H1 (cell line): ENCODE measurements around the gene KLHL24. TPM values are rescaled to one million over a fixed set of nuclear protein-coding genes. Genes with fewer than 3 reads are reported as not detected.

Experiments used
- CTCF ChIA-PET: fragments of 300-600 bp; sonication (Branson Sonifier 250); formaldehyde crosslinking; loops from one replicate; lab custom pipeline; 2021; ENCODE audit not compliant: partially characterized antibody; lab: Charles Lee
- POLR2A ChIA-PET: fragments of 300-600 bp; sonication (Branson Sonifier 250); formaldehyde crosslinking; loops from one replicate; lab custom pipeline; 2021; ENCODE audit warnings: inconsistent platforms; ENCODE audit not compliant: partially characterized antibody; lab: Charles Lee
- DNase-seq, 2 experiments: peaks; one replicate each; pipeline versions ENCODE4 v3.0.0 to v3.0.0-alpha.2; 2010 to 2022; ENCODE audit warnings: low spot score in 2 of 2, low read depth in 1 of 2, mixed read lengths in 1 of 2
- FAIRE-seq: peaks from 2 replicates; lab custom pipeline; 2011; peaks lifted over from hg19 to GRCh38; lab: Jason Lieb, UNC
- H2AFZ ChIP-seq: 2 replicates; pipeline ENCODE4 v1.8.1; 2012; ENCODE audit warnings: low read length, inconsistent platforms
- H2AK5ac ChIP-seq: 2 replicates; pipeline ENCODE4 v1.6.1; 2013; ENCODE audit warnings: low read depth, low read length
- H2BK120ac ChIP-seq: replicated peaks from 2 replicates; pipeline ENCODE3; 2013; ENCODE audit warnings: low read depth, low read length, inconsistent platforms
- H2BK12ac ChIP-seq: 2 replicates; pipeline ENCODE4 v1.6.1; 2013; ENCODE audit warnings: low read depth, low read length
- H2BK15ac ChIP-seq: 2 replicates; pipeline ENCODE4 v1.6.1; 2013; ENCODE audit warnings: low read length
- H2BK20ac ChIP-seq: 2 replicates; pipeline ENCODE4 v1.6.1; 2013; ENCODE audit warnings: low read length
- H2BK5ac ChIP-seq: 2 replicates; pipeline ENCODE4 v1.6.1; 2013; ENCODE audit warnings: low read depth, low read length
- H3K14ac ChIP-seq: 2 replicates; pipeline ENCODE4 v1.6.1; 2013; ENCODE audit warnings: inconsistent platforms; ENCODE audit not compliant: insufficient read length
- H3K18ac ChIP-seq: 2 replicates; pipeline ENCODE4 v1.6.1; 2013; ENCODE audit warnings: low read length; ENCODE audit errors: extremely low read depth
- H3K23ac ChIP-seq: 2 replicates; pipeline ENCODE4 v1.6.1; 2013; ENCODE audit warnings: inconsistent platforms; ENCODE audit not compliant: insufficient read length
- H3K23me2 ChIP-seq: 2 replicates; pipeline ENCODE4 v1.6.1; 2013; ENCODE audit warnings: low read depth, low read length
- H3K27ac ChIP-seq: 2 replicates; pipeline ENCODE4 v1.6.1; 2011; ENCODE audit warnings: low read depth, low read length, inconsistent platforms
- H3K27me3 ChIP-seq, 4 experiments: replicated peaks in 1 of 4; 1 replicate in 1 of 4; 2 replicates in 3 of 4; pipeline versions ENCODE4 v1.6.1 to v1.8.1; 2011 to 2013; ENCODE audit warnings: low read length in 3 of 4, mild to moderate bottlenecking in 3 of 4, inconsistent platforms in 2 of 4, mixed read lengths in 2 of 4, moderate library complexity in 1 of 4; ENCODE audit not compliant: control insufficient read depth in 3 of 4, insufficient read depth in 3 of 4; ENCODE audit errors: extremely low read depth in 1 of 4
- H3K36me3 ChIP-seq, 4 experiments: 2 replicates each; pipeline versions ENCODE4 v1.6.1 to v1.8.1; 2011 to 2013; ENCODE audit warnings: mild to moderate bottlenecking in 4 of 4, low read length in 3 of 4, moderate library complexity in 2 of 4, control low read depth in 1 of 4, inconsistent platforms in 1 of 4; ENCODE audit not compliant: insufficient read depth in 4 of 4, control insufficient read depth in 2 of 4
- H3K4ac ChIP-seq: replicated peaks from 2 replicates; pipeline ENCODE3; 2013; ENCODE audit warnings: low read length, low read depth, mixed read lengths, inconsistent platforms; ENCODE audit not compliant: insufficient read length
- H3K4me1 ChIP-seq, 4 experiments: replicated peaks in 1 of 4; 1 replicate in 1 of 4; 2 replicates in 3 of 4; pipeline versions ENCODE4 v1.6.1 to v1.8.1; 2011 to 2013; ENCODE audit warnings: low read length in 3 of 4, inconsistent platforms in 2 of 4, mixed read lengths in 1 of 4; ENCODE audit not compliant: insufficient read depth in 4 of 4, control insufficient read depth in 3 of 4
- H3K4me2 ChIP-seq, 2 experiments: 2 replicates each; pipeline versions ENCODE4 v1.6.1 to v1.8.1; 2011 to 2013; ENCODE audit warnings: low read depth in 2 of 2, low read length in 2 of 2, control low read depth in 1 of 2, inconsistent platforms in 1 of 2, mild to moderate bottlenecking in 1 of 2; ENCODE audit not compliant: insufficient read depth in 1 of 2
- H3K4me3 ChIP-seq, 4 experiments: fragments of 200-600, 300-600 bp in 1 of 4; sonication (generic), shearing (Covaris generic), sonication (Bioruptor Twin) in 1 of 4; 2 replicates each; pipeline versions ENCODE4 v1.5.1 to v1.8.1; 2011 to 2016; ENCODE audit warnings: low read length in 4 of 4, low read depth in 3 of 4, control low read depth in 2 of 4, inconsistent platforms in 2 of 4, mild to moderate bottlenecking in 2 of 4, mixed read lengths in 1 of 4, moderate library complexity in 1 of 4; ENCODE audit not compliant: insufficient read depth in 2 of 4; ENCODE audit errors: extremely low read depth in 1 of 4
- H3K56ac ChIP-seq: replicated peaks from 2 replicates; pipeline ENCODE3; 2013; ENCODE audit warnings: low read depth, mild to moderate bottlenecking, mixed read lengths, low read length, inconsistent platforms; ENCODE audit not compliant: insufficient read length
- H3K79me1 ChIP-seq: 2 replicates; pipeline ENCODE4 v1.6.1; 2013; ENCODE audit warnings: low read depth, low read length, control low read depth
- H3K79me2 ChIP-seq, 2 experiments: 2 replicates each; pipeline versions ENCODE4 v1.6.1 to v1.8.1; 2012 to 2013; ENCODE audit warnings: low read length in 2 of 2, mild to moderate bottlenecking in 2 of 2, inconsistent platforms in 1 of 2; ENCODE audit not compliant: insufficient read depth in 2 of 2, control insufficient read depth in 1 of 2
- H3K9ac ChIP-seq, 4 experiments: replicated peaks in 1 of 4; 1 replicate in 1 of 4; 2 replicates in 3 of 4; pipeline versions ENCODE4 v1.6.1 to v1.8.1; 2011 to 2013; ENCODE audit warnings: low read depth in 3 of 4, low read length in 3 of 4, control low read depth in 2 of 4, mild to moderate bottlenecking in 2 of 4, moderate library complexity in 2 of 4, inconsistent platforms in 1 of 4; ENCODE audit errors: extremely low read depth in 1 of 4
- H3K9me3 ChIP-seq, 2 experiments: 2 replicates each; pipeline versions ENCODE4 v1.6.1 to v1.8.1; 2012 to 2013; ENCODE audit warnings: mild to moderate bottlenecking in 2 of 2, moderate library complexity in 2 of 2, control low read depth in 1 of 2, inconsistent platforms in 1 of 2, low read depth in 1 of 2, low read length in 1 of 2, mixed read lengths in 1 of 2; ENCODE audit not compliant: insufficient read depth in 2 of 2
- H4K20me1 ChIP-seq, 2 experiments: replicated peaks in 1 of 2; 2 replicates each; pipeline versions ENCODE3 to v1.8.1; 2011 to 2013; ENCODE audit warnings: inconsistent platforms in 2 of 2, low read length in 2 of 2, mild to moderate bottlenecking in 1 of 2; ENCODE audit not compliant: insufficient read depth in 2 of 2, control insufficient read depth in 1 of 2
- H4K5ac ChIP-seq: 2 replicates; pipeline ENCODE4 v1.6.1; 2013; ENCODE audit warnings: low read length, low read depth, mixed read lengths, inconsistent platforms; ENCODE audit not compliant: insufficient read length
- H4K8ac ChIP-seq: 2 replicates; pipeline ENCODE4 v1.8.0; 2013; ENCODE audit warnings: mild to moderate bottlenecking, moderate library complexity, low read length, inconsistent platforms; ENCODE audit not compliant: insufficient read depth; ENCODE audit errors: extremely low read depth
- H4K91ac ChIP-seq: replicated peaks from 2 replicates; pipeline ENCODE3; 2013; ENCODE audit warnings: low read length, mixed read lengths, inconsistent platforms; ENCODE audit not compliant: insufficient read length
- CBX5 ChIP-seq: fragments of 300-800, 300-1000 bp; sonication (generic); IDR thresholded peaks from 2 replicates; pipeline ENCODE4 v1.7.1; 2016; ENCODE audit warnings: antibody characterized with exemption, low read length, low read depth
- POLR2AphosphoS5 ChIP-seq: IDR thresholded peaks from 2 replicates; pipeline ENCODE4 v1.6.1; 2011; ENCODE audit warnings: low read depth, low read length
- SP4 ChIP-seq: IDR thresholded peaks from 2 replicates; pipeline ENCODE4 v1.6.1; 2012; ENCODE audit warnings: low read length, inconsistent platforms
- WGBS, 2 experiments: shearing (Covaris generic) in 1 of 2; methylation state at CpG; one replicate each; pipeline versions ENCODE4 v1.1.6 to v1.1.7; 2013 to 2015; ENCODE audit warnings: low lambda C conversion rate in 2 of 2, mixed read lengths in 2 of 2, inconsistent platforms in 1 of 2, low coverage in 1 of 2, missing lambda C conversion rate in 1 of 2; ENCODE audit not compliant: insufficient replicate concordance in 2 of 2, insufficient coverage in 1 of 2, insufficient read length in 1 of 2; ENCODE audit errors: extremely low coverage in 1 of 2, missing lambda C conversion rate in 1 of 2; 5-methylcytosine and 5-hydroxymethylcytosine counted together
- polyA plus RNA-seq, 7 experiments: library from polyadenylated mRNA; depleted of rRNA in 3 of 7; stranded (reverse) in 5 of 7; unstranded in 2 of 7; fragments of >200 nt in 5 of 7; fragments of 200-250 nt in 2 of 7; gene quantifications; 1 replicate in 5 of 7; 2 replicates in 1 of 7; 4 replicates in 1 of 7; pipeline versions ENCODE4 v1.2.1 to v1.2.3, GENCODE V29; 2011 to 2013; ENCODE audit warnings: missing spikeins in 2 of 7, mixed read lengths in 2 of 7
- total RNA-seq: library from RNA; stranded (reverse); fragmentation: NEBNext Ultra II Directional; extraction: Animal tissue kit (Norgen Biotek cat#: 25700); gene quantifications from 2 replicates; pipeline ENCODE4 v1.2.1, GENCODE V29; 2021

The KLHL24 gene
- total and polyA plus RNA-seq, 2 of the 8 experiments (the other 6 are each of a cell fraction or from before 2014, with no cell fraction given): 12.5 to 36.2 TPM

- POLR2A ChIA-PET: interaction anchor here (1.0 to 4.5 kb wide), 8 partner anchors 9 to 210 kb away, joined by 3 to 33 read pairs (median 3); partner anchors contain the start of gene YEATS2
- FAIRE-seq: no peak
- CTCF ChIA-PET: interaction anchor here (0.5 to 1.2 kb wide), 5 partner anchors 24 to 227 kb away, joined by 3 to 4 read pairs (median 3); no protein-coding TSS in a partner anchor
Measured at GRCh38 chr3:183637106-183637486, 1.7 kb downstream of the KLHL24 start.

More at GRCh38 chr3:183637106-183637486, 1.7 kb downstream of the KLHL24 start:
- Histone ChIP-seq H2BK15ac (no peak overlapping the region), H3K27ac (0 out of 2 replicates have a peak overlapping the region, but pooled peaks have one; percentile 2), H3K79me2 (peaks cover 0 to 43% of the 10 kb centered on the region in 2 experiments; a peak in 2 of 4 replicates), H4K8ac (no peak overlapping the region; the same call in 1 of the 2 replicates), H3K4me2 (peak overlapping the region; percentile 69 to 79), H3K23me2 (peaks cover 2% of the 10 kb centered on the region; the same call in 1 of the 2 replicates), H3K9ac (peak overlapping the region in 3 of 4 experiments; percentile 63 to 84 (median 66); a peak in 6 of 7 replicates), H3K18ac (peak overlapping the region; percentile 55; the same call in 1 of the 2 replicates), H2BK120ac (no peak overlapping the region), H2BK5ac (peak overlapping the region; percentile 55; the same call in 1 of the 2 replicates), H3K27me3 (no peaks in the 10 kb centered on the region), H3K4me3 (peak overlapping the region; percentile 77 to 96 (median 82)), H3K14ac (no peak overlapping the region), H2BK20ac (no peak overlapping the region), H4K5ac (peak overlapping the region; percentile 85), H3K79me1 (no peaks in the 10 kb centered on the region), H3K23ac (no peak overlapping the region), H3K56ac (peak overlapping the region; percentile 42), H4K20me1 (no peaks in the 10 kb centered on the region), H3K4ac (peak overlapping the region; percentile 21), H2AFZ (peak overlapping the region; percentile 61; the same call in 1 of the 2 replicates), H3K9me3 (no peaks in the 10 kb centered on the region), H3K4me1 (no peaks in the 10 kb centered on the region), H3K36me3 (no peaks in the 10 kb centered on the region), H2BK12ac (no peak overlapping the region), H4K91ac (peak overlapping the region; percentile 34), H2AK5ac (no peak overlapping the region)
- WGBS, 2 experiments: 65% methylated on average over 6 of the region's 6 CpGs; no CpG with 5 or more reads in 1 of the 2 experiments
- no peak for DNase-seq
- TF ChIP-seq SP4 (no peak), CBX5 (no peak), POLR2AphosphoS5 (no peak)
